ENCODE results near the gene MIB2.

Gene MIB2

GRCh38 chr1:1598051-1598719 is 17.1 kb upstream of the MIB2 start:
- no peak for DNase-seq (ENCODE audit: low spot score)

GRCh38 chr1:1598720-1599029 is 16.6 kb upstream of the MIB2 start:
- no peak for DNase-seq (ENCODE audit: low spot score)

GRCh38 chr1:1599030-1599934 is 16.0 kb upstream of the MIB2 start:
- DNase-seq (ENCODE audit: low spot score), result peak; percentile 51

- DNase-seq (ENCODE audit: low spot score), result no peak
These were observed 15.1 kb upstream of the MIB2 start, which contains the start of gene FNDC10 for GRCh38 chr1:1599935-1600860. TSS of gene FNDC10 (minus strand) at chr1:1600135. CDS start at chr1:1600015, 120 bp downstream.

- no peak for DNase-seq (ENCODE audit: low spot score)
These were observed 14.3 kb upstream of the MIB2 start for GRCh38 chr1:1600861-1601563.

GRCh38 chr1:1601564-1602303 is 13.6 kb upstream of the MIB2 start:
- DNase-seq (ENCODE audit: low spot score), result no peak

- DNase-seq (ENCODE audit: low spot score), result no peak
These were observed 12.9 kb upstream of the MIB2 start for GRCh38 chr1:1602304-1602967.

GRCh38 chr1:1602968-1603506 is 12.3 kb upstream of the MIB2 start:
- no peak for DNase-seq (ENCODE audit: low spot score)

- DNase-seq (ENCODE audit: low spot score), result no peak
These were observed 11.5 kb upstream of the MIB2 start for GRCh38 chr1:1603671-1604373.

GRCh38 chr1:1604374-1605033 is 10.8 kb upstream of the MIB2 start:
- DNase-seq (ENCODE audit: low spot score), result no peak

- no peak for DNase-seq (ENCODE audit: low spot score)
These were observed 10.2 kb upstream of the MIB2 start for GRCh38 chr1:1605034-1605591.

GRCh38 chr1:1605724-1606123 is 9.6 kb upstream of the MIB2 start:
- no peak for DNase-seq (ENCODE audit: low spot score)

GRCh38 chr1:1606232-1606631 is 9.1 kb upstream of the MIB2 start:
- DNase-seq (ENCODE audit: low spot score), result no peak

GRCh38 chr1:1609822-1610485 is 5.3 kb upstream of the MIB2 start:
- DNase-seq (ENCODE audit: low spot score), result no peak

- no peak for DNase-seq (ENCODE audit: low spot score)
These were observed 4.5 kb upstream of the MIB2 start for GRCh38 chr1:1610796-1611195.

- no peak for DNase-seq (ENCODE audit: low spot score)
These were observed 3.2 kb upstream of the MIB2 start for GRCh38 chr1:1612104-1612400.

GRCh38 chr1:1613509-1614082 is 1.7 kb upstream of the MIB2 start:
- DNase-seq (ENCODE audit: low spot score), result no peak
